Measurements from ENCODE around the gene MICU2. TPM values are rescaled to one million over a fixed set of nuclear protein-coding genes. Genes with fewer than 3 reads are reported as not detected.

The MICU2 gene
- total and polyA plus RNA-seq, 2 of the 4 experiments (the other 2 are of a cell fraction), result 14.9 to 25.0 TPM

DNA sequence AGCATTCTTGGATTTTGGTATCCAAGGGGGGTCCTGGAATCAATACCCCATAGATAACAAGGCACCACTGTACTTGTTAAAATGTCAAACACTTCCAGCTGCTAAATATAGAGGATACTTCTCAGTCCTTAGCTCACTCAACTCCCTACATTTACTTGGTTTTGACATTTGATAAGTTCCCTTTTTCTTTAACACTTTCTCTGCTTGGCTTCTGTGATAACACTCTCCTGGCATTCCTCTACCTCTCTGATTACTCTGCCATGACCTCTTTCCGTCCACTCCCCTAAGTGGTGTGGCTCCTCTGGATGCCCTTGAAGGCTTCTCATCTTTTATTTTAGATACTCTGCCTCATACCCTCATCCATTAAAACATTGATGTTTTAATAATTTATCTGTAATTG, 65.2 kb downstream of the MICU2 start:
- H3K27ac ChIP-seq (ENCODE audit: insufficient read depth, low read length), result no peak overlapping the region
- dilution Hi-C loops (cut with HindIII; ENCODE audit: low sequenced_read_pairs, unreplicated experiment) (no loop called here), in situ Hi-C loops (cut with MboI; ENCODE audit: low sequenced_read_pairs) (no loop called here), intact Hi-C loops (cut with micrococcal nuclease) (no loop called here)
- WGBS, 2 experiments (ENCODE audit: extremely low coverage in 2 of 2, insufficient read length in 1 of 2), result no CpG with 5 or more reads among the region's 1 CpG
- no peak overlapping the region for H2AFZ ChIP-seq (replicated peaks; ENCODE audit: low read length, poor library complexity)
- H3K79me1 ChIP-seq (ENCODE audit: low read depth in 1 of 2, low read length in 2 of 2), result peaks cover 5 to 15% of the 10 kb centered on the region in 2 experiments; a peak in 3 of 4 replicates
- no peak overlapping the region for H4K8ac ChIP-seq (ENCODE audit: low read depth in 2 of 2, low read length in 2 of 2)
- no peak overlapping the region for H3K9ac ChIP-seq (ENCODE audit: low read depth, low read length)
- H3K4me1 ChIP-seq (ENCODE audit: control insufficient read depth, insufficient read depth, low read length), result peaks cover 1% of the 10 kb centered on the region; the same call in 1 of the 2 replicates
- no peak overlapping the region for H2AK5ac ChIP-seq (ENCODE audit: low read depth, low read length)
- no peak overlapping the region for H3K4me3 ChIP-seq (ENCODE audit: insufficient read depth, low read depth, low read length)
- H4K20me1 ChIP-seq (ENCODE audit: insufficient read depth, low read length), result no peaks in the 10 kb centered on the region
- peaks cover 3% of the 10 kb centered on the region; the same call in 1 of the 2 replicates for H3K9me1 ChIP-seq (ENCODE audit: insufficient read depth, low read length)
- BruUV-seq (replicated peaks), result no TSS peak
- H2BK120ac ChIP-seq (ENCODE audit: low read depth, low read length), result no peak overlapping the region
- H4K5ac ChIP-seq (ENCODE audit: low read depth, low read length), result no peak overlapping the region
- no peak overlapping the region for H3K18ac ChIP-seq (ENCODE audit: low read depth, low read length)
- no peak for DNase-seq
- H3K23ac ChIP-seq (ENCODE audit: low read depth, low read length), result no peak overlapping the region
- no peak overlapping the region for H2BK20ac ChIP-seq (ENCODE audit: low read depth, low read length)
- no peaks in the 10 kb centered on the region for H3K9me3 ChIP-seq (ENCODE audit: control insufficient read depth, insufficient read depth, low read length)
- TF ChIP-seq CHD1 (IDR thresholded peaks at IDR 0.05; ENCODE audit: low read depth, low read length), result no peak
- H2AK9ac ChIP-seq (replicated peaks; ENCODE audit: low read depth, low read length, poor library complexity), result no peak overlapping the region
- H3K36me3 ChIP-seq (ENCODE audit: control insufficient read depth, insufficient read depth, low read length), result peaks cover 2% of the 10 kb centered on the region; the same call in 1 of the 2 replicates
- no peak overlapping the region for H3K56ac ChIP-seq (ENCODE audit: extremely low read depth, insufficient read depth, low read length)
- no peaks in the 10 kb centered on the region for H3K27me3 ChIP-seq (ENCODE audit: control insufficient read depth, insufficient read depth, low read length)
- CTCF ChIA-PET, result no interaction called here
- no peak overlapping the region for H4K91ac ChIP-seq (ENCODE audit: insufficient read depth, low read depth, low read length)
- no peak overlapping the region for H3K14ac ChIP-seq (replicated peaks; ENCODE audit: low read depth, low read length)
- H3K4me2 ChIP-seq (ENCODE audit: low read depth, low read length), result no peak overlapping the region
- ATAC-seq (ENCODE audit: low read depth), result no peak
- POLR2A ChIA-PET (ENCODE audit: unreplicated experiment), result no interaction called here
- no peak overlapping the region for H2BK15ac ChIP-seq (ENCODE audit: low read depth, low read length)
- no peak overlapping the region for H2BK5ac ChIP-seq (ENCODE audit: low read depth, low read length, poor library complexity, severe bottlenecking)
- no peak overlapping the region for H3K4ac ChIP-seq (ENCODE audit: low read depth, low read length)

Measured in IMR-90 (cell line).